ENCODE data around the gene P2RX2.

- TF ChIP-seq CTCF (IDR thresholded peaks at IDR 0.05; ENCODE audit: poor library complexity): no peak
- no peak for TF ChIP-seq EZH2 (IDR thresholded peaks at IDR 0.05; ENCODE audit: borderline replicate concordance)
Measured at GRCh38 chr12:132571598-132571997, 47.0 kb upstream of the P2RX2 start.

All from hepatocyte (in vitro differentiated cells).